ENCODE data around the gene SLC35A5. TPM values are rescaled to one million over a fixed set of nuclear protein-coding genes. Genes with fewer than 3 reads are reported as not detected.
"Not testable (repeated sequence)": the region's sequence is repeated elsewhere in the genome, so short reads cannot be mapped to it uniquely, and the experiment has no call there.

SLC35A5 gene, protein sequence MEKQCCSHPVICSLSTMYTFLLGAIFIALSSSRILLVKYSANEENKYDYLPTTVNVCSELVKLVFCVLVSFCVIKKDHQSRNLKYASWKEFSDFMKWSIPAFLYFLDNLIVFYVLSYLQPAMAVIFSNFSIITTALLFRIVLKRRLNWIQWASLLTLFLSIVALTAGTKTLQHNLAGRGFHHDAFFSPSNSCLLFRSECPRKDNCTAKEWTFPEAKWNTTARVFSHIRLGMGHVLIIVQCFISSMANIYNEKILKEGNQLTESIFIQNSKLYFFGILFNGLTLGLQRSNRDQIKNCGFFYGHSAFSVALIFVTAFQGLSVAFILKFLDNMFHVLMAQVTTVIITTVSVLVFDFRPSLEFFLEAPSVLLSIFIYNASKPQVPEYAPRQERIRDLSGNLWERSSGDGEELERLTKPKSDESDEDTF
- 10 to 100 TPM in 2 of 4 donors, 1 to 10 TPM in 2; 6.2 to 49.3 (median 14.1) TPM for polyA plus RNA-seq
- long read RNA-seq, donor 1, result 0 reads
- long read RNA-seq, donor 2, result 0 reads
- long read RNA-seq, donor 3, full-length matches to known transcripts, result 3 of 3 reads
- long read RNA-seq, donor 3, partial matches to known transcripts, result 0 of 3 reads
- long read RNA-seq, donor 3, other reads (novel, unspliced or antisense), result 0 of 3 reads
- long read RNA-seq, donor 4, result 0 reads
- long read RNA-seq, donor 5, result 0 reads
- long read RNA-seq, donor 6, full-length matches to known transcripts, result 10 of 10 reads
- long read RNA-seq, donor 6, partial matches to known transcripts, result 0 of 10 reads
- long read RNA-seq, donor 6, other reads (novel, unspliced or antisense), result 0 of 10 reads
- long read RNA-seq, donor 7, result 0 reads
- long read RNA-seq, donor 8, result 0 reads
- long read RNA-seq, donor 9, full-length matches to known transcripts, result 2 of 2 reads
- long read RNA-seq, donor 9, partial matches to known transcripts, result 0 of 2 reads
- long read RNA-seq, donor 9, other reads (novel, unspliced or antisense), result 0 of 2 reads
- long read RNA-seq, donor 10, full-length matches to known transcripts, result 9 of 48 reads
- long read RNA-seq, donor 10, partial matches to known transcripts, result 39 of 48 reads
- long read RNA-seq, donor 10, other reads (novel, unspliced or antisense), result 0 of 48 reads

DNA sequence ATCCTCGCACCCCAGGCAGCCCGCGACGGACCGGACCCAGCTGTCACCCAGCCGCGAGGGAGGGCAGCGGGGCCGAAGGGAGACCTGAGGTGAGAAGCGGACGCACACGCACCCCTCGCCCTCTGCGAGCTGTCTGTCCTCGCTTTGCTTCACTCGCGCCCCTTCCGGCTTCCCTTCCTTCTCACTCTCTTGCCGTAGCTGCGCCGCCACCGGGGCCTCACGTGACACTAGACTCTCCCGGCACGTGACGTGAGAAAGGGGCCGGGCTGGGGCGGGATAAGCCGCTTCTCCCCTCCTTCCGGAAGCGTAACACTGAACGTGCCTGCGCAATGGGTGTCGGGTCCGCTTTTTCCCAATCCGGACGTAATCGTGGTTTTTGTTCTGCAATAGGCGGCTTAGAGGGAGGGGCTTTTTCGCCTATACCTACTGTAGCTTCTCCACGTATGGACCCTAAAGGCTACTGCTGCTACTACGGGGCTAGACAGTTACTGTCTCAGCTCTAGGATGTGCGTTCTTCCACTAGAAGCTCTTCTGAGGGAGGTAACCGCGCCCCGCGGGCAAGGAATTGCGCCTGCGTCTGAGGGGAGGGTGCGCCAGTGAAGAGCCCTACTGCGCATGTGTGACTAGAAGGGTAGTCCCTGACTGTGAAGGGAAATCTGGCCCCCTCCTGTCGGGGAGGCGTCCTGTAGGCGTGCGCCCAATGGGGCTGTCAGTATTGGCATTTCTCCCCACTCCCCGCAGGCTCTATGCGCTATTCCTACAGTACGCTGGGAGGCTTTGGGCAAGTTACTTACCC is at the start of gene SLC35A5, which contains the start of gene ATG3:
Gene SLC35A5 (plus strand): TSS at position 312 of the 796 bp plus-strand sequence. CDS start 1,359 bp downstream, outside the sequence.
Gene ATG3 (minus strand): TSS at position 229 of the 796 bp plus-strand sequence. CDS start 434 bp downstream, outside the sequence.
- Histone ChIP-seq H3K27me3 (ENCODE audit: control insufficient read depth in 3 of 3, insufficient read depth in 3 of 3, low read length in 3 of 3) (no peaks in the 10 kb centered on the region), H3K4me1 (ENCODE audit: control insufficient read depth in 3 of 3, insufficient read depth in 2 of 3, low read depth in 1 of 3, low read length in 2 of 3) (peaks cover 0 to 12% (median 2%) of the 10 kb centered on the region in 3 donors), H3K36me3 (ENCODE audit: control insufficient read depth in 3 of 3, insufficient read depth in 2 of 3, low read depth in 1 of 3, low read length in 3 of 3) (peaks cover 0 to 9% (median 0%) of the 10 kb centered on the region in 3 donors), H3K9me3 (ENCODE audit: control insufficient read depth in 2 of 2, insufficient read depth in 1 of 2, low read depth in 1 of 2, low read length in 1 of 2) (no peaks in the 10 kb centered on the region), H3K4me3 (ENCODE audit: low read depth in 1 of 3, low read length in 3 of 3) (peak within 1 kb of the TSS; percentile 75 to 95 (median 88)), H3K27ac (ENCODE audit: low read depth in 1 of 3, low read length in 2 of 3) (peak within 1 kb of the TSS; percentile 92 to 100 (median 97))
- FAIRE-seq (no peak), DNase-seq (peak; percentile 99 to 100)
- 0% methylated on average over 45 to 58 of the region's 58 CpGs for WGBS, 3 donors

DNA sequence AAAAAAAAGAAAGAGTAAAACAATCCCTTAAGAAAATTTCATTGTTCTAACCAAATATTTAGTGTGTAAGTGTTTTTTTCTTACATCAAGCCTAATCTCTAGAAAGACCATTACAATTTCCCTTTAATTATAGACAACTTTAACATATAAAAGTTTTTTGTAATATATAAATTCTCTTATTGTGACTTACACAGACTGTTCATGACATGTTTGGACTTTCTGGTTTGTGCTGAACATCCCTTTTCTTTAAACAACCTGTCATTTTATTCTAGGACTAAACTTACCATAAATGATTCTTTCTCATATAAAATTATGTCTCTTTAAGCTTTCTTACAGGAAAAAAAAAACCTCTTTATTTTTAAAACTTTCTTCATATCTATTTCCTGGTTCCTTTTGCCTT is 49.5 kb upstream of the SLC35A5 start:
- Histone ChIP-seq H3K27me3 (ENCODE audit: control insufficient read depth in 3 of 3, insufficient read depth in 3 of 3, low read length in 3 of 3) (no peaks in the 10 kb centered on the region), H3K27ac (ENCODE audit: low read depth in 1 of 3, low read length in 2 of 3) (no peak overlapping the region), H3K4me1 (ENCODE audit: control insufficient read depth in 3 of 3, insufficient read depth in 2 of 3, low read depth in 1 of 3, low read length in 2 of 3) (no peaks in the 10 kb centered on the region), H3K4me3 (ENCODE audit: low read depth in 1 of 3, low read length in 3 of 3) (no peak overlapping the region), H3K9me3 (ENCODE audit: control insufficient read depth in 2 of 2, insufficient read depth in 1 of 2, low read depth in 1 of 2, low read length in 1 of 2) (no peaks in the 10 kb centered on the region), H3K36me3 (ENCODE audit: control insufficient read depth in 3 of 3, insufficient read depth in 2 of 3, low read depth in 1 of 3, low read length in 3 of 3) (no peaks in the 10 kb centered on the region)
- FAIRE-seq (no peak), DNase-seq (no peak)

DNA sequence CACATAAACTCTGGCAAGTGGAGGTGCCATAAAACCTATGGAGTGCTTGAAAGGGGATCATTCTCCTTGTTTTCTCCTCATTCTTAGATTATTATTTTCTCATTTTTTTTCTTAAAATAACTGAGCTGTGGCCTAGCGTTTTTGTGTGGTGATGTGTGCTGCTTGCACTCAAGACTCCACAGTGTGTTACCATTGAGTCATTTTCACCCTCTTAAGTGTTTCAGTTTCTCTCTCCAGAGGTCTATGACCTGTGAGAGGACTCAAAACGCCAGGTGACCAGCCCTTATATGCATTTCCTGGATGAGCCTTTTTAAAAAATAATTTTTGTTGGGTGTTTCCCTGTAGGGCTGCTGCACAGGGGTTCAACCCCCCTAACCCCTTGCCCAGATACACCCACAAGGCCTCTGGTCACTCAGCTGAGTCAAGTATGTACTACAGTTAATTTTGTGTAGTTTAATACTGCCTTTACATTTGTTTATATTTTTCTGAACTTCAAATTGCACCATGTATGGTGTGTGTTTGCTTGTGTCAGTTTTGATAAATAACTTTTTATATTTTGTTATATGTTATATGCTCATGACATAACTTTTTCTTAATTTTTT is 47.2 kb upstream of the SLC35A5 start:
- Histone ChIP-seq H3K9me3 (ENCODE audit: control insufficient read depth in 2 of 2, insufficient read depth in 1 of 2, low read depth in 1 of 2, low read length in 1 of 2) (no peaks in the 10 kb centered on the region), H3K27me3 (ENCODE audit: control insufficient read depth in 3 of 3, insufficient read depth in 3 of 3, low read length in 3 of 3) (no peaks in the 10 kb centered on the region), H3K36me3 (ENCODE audit: control insufficient read depth in 3 of 3, insufficient read depth in 2 of 3, low read depth in 1 of 3, low read length in 3 of 3) (no peaks in the 10 kb centered on the region), H3K27ac (ENCODE audit: low read depth in 1 of 3, low read length in 2 of 3) (no peak overlapping the region), H3K4me3 (ENCODE audit: low read depth in 1 of 3, low read length in 3 of 3) (no peak overlapping the region), H3K4me1 (ENCODE audit: control insufficient read depth in 3 of 3, insufficient read depth in 2 of 3, low read depth in 1 of 3, low read length in 2 of 3) (no peaks in the 10 kb centered on the region)
- no peak for FAIRE-seq
- no peak for DNase-seq
- 38 to 60% (median 40%) methylated on average over 2 of the region's 2 CpGs for WGBS, 3 donors

DNA sequence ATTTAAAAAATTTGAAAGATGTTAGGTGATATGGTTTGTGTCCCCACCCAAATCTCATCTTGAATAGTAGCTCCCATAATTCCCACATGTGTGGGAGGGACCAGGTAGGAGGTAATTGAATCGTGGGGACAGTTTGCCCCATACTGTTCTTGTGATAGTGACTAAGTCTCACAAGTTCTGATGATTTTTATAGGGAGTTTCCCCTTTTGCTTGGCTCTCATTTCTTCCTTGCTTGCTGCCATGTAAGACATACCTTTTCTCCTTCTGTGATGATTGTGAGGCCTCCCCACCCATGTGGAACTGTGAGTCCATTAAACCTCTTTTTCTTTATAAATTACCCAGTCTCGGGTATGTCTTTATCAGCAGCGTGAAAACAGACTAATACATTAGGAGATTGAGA is 42.9 kb upstream of the SLC35A5 start:
- 40 to 56% (median 41%) methylated on average over 3 of the region's 3 CpGs for WGBS, 3 donors
- not testable (repeated sequence) for FAIRE-seq; H3K36me3 ChIP-seq (ENCODE audit: control insufficient read depth in 3 of 3, insufficient read depth in 2 of 3, low read depth in 1 of 3, low read length in 3 of 3); H3K9me3 ChIP-seq (ENCODE audit: control insufficient read depth in 2 of 2, insufficient read depth in 1 of 2, low read depth in 1 of 2, low read length in 1 of 2); H3K27me3 ChIP-seq (ENCODE audit: control insufficient read depth in 3 of 3, insufficient read depth in 3 of 3, low read length in 3 of 3); H3K4me1 ChIP-seq (ENCODE audit: control insufficient read depth in 3 of 3, insufficient read depth in 2 of 3, low read depth in 1 of 3, low read length in 2 of 3); H3K27ac ChIP-seq (ENCODE audit: low read depth in 1 of 3, low read length in 2 of 3); H3K4me3 ChIP-seq (ENCODE audit: low read depth in 1 of 3, low read length in 3 of 3)
- DNase-seq, result peak in 1 of 2 donors; percentile 2

DNA sequence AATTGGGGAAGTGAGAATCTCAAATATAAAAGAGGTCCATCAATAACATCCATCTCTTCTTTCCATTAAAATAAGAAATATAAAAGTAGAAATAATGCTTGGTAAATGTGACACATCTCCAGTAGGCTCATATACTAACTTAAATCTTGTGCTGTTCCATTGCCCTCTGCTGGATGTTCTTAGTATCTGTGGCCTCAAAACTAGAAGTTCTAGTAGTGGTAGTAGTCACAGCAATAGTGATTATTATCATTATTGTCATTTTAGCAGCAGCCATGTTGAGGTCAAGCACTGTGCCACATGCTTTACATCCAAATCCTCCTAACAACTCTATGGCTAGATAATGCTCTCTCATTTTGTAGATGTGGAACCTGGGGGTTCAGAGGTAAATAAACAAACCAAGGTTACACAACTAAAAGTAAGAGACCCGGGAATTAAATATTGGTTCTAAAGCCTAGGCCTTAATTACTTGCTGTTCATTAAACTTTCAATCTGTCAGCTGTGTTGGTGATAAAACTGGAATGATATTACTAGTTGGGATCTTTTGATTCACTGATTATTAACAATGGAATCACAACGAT is 42.3 kb upstream of the SLC35A5 start:
- 59 to 85% (median 79%) methylated on average over 2 of the region's 2 CpGs for WGBS, 3 donors
- Histone ChIP-seq H3K4me3 (ENCODE audit: low read depth in 1 of 3, low read length in 3 of 3) (no peak overlapping the region), H3K9me3 (ENCODE audit: control insufficient read depth in 2 of 2, insufficient read depth in 1 of 2, low read depth in 1 of 2, low read length in 1 of 2) (no peaks in the 10 kb centered on the region), H3K36me3 (ENCODE audit: control insufficient read depth in 3 of 3, insufficient read depth in 2 of 3, low read depth in 1 of 3, low read length in 3 of 3) (no peaks in the 10 kb centered on the region), H3K27me3 (ENCODE audit: control insufficient read depth in 3 of 3, insufficient read depth in 3 of 3, low read length in 3 of 3) (no peaks in the 10 kb centered on the region), H3K27ac (ENCODE audit: low read depth in 1 of 3, low read length in 2 of 3) (no peak overlapping the region), H3K4me1 (ENCODE audit: control insufficient read depth in 3 of 3, insufficient read depth in 2 of 3, low read depth in 1 of 3, low read length in 2 of 3) (no peaks in the 10 kb centered on the region)
- peak; percentile 67 to 71 for DNase-seq
- FAIRE-seq, result peak; percentile 85

DNA sequence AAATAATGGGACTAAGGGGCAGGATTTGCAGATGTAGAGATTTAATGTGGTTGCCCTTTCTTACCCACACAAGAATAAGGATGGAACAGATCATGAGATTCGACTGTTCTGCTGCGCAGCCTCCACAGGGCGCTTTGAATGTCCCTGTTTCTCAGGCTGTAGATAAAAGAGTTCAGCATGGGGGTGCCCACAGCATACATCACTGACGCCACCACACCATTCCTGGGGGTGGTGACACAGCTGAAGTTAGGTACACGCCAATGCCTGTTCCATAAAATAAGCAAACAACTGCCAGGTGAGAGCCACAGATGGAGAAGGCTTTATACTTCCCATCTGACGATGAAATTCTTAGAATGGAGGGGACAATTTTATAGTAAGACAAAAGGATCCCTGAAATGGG is 37.7 kb upstream of the SLC35A5 start:
- H3K4me3 ChIP-seq (ENCODE audit: low read depth in 1 of 3, low read length in 3 of 3); FAIRE-seq; H3K36me3 ChIP-seq (ENCODE audit: control insufficient read depth in 3 of 3, insufficient read depth in 2 of 3, low read depth in 1 of 3, low read length in 3 of 3); H3K9me3 ChIP-seq (ENCODE audit: control insufficient read depth in 2 of 2, insufficient read depth in 1 of 2, low read depth in 1 of 2, low read length in 1 of 2); H3K27ac ChIP-seq (ENCODE audit: low read depth in 1 of 3, low read length in 2 of 3); H3K4me1 ChIP-seq (ENCODE audit: control insufficient read depth in 3 of 3, insufficient read depth in 2 of 3, low read depth in 1 of 3, low read length in 2 of 3); DNase-seq; H3K27me3 ChIP-seq (ENCODE audit: control insufficient read depth in 3 of 3, insufficient read depth in 3 of 3, low read length in 3 of 3): not testable (repeated sequence)
- WGBS, 3 donors, result 89 to 97% (median 96%) methylated on average over 6 of the region's 6 CpGs

DNA sequence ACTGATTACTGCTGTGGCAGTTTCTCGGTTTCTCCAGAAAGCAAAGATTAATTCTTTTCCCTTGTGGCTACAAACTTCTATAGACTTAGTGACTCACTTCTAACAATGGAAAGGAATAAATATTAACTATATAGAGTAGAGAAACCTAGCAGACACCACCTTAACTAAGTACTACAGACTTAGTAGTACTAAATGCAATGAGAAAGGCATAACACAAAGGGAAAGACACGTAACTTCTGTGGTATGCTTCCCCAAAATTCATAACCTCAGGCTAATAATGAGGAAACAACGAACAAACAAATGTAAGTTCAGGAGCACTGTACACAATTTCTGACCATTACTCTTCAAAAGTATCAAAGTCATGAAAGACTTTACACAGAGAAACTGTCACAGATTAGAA is 31.3 kb upstream of the SLC35A5 start:
- Histone ChIP-seq H3K9me3 (ENCODE audit: control insufficient read depth in 2 of 2, insufficient read depth in 1 of 2, low read depth in 1 of 2, low read length in 1 of 2) (no peaks in the 10 kb centered on the region), H3K27ac (ENCODE audit: low read depth in 1 of 3, low read length in 2 of 3) (no peak overlapping the region), H3K27me3 (ENCODE audit: control insufficient read depth in 3 of 3, insufficient read depth in 3 of 3, low read length in 3 of 3) (no peaks in the 10 kb centered on the region), H3K4me3 (ENCODE audit: low read depth in 1 of 3, low read length in 3 of 3) (no peak overlapping the region), H3K4me1 (ENCODE audit: control insufficient read depth in 3 of 3, insufficient read depth in 2 of 3, low read depth in 1 of 3, low read length in 2 of 3) (no peaks in the 10 kb centered on the region), H3K36me3 (ENCODE audit: control insufficient read depth in 3 of 3, insufficient read depth in 2 of 3, low read depth in 1 of 3, low read length in 3 of 3) (peaks cover 3 to 8% (median 5%) of the 10 kb centered on the region in 3 donors)
- 88 to 91% (median 90%) methylated on average over 3 of the region's 3 CpGs for WGBS, 3 donors
- FAIRE-seq, result no peak
- no peak for DNase-seq

Data from small intestine (tissue), 16 donors.